ENCODE results near the gene CPB2. TPM values are rescaled to one million over a fixed set of nuclear protein-coding genes. Genes with fewer than 3 reads are reported as not detected.

The CPB2 gene
- total RNA-seq, 4 donors from 2014 or later = 0.28 TPM; not detected in 3

GRCh38 chr13:46149272-46150133, 44.7 kb upstream of the CPB2 start:
- DNase-seq = no peak

GRCh38 chr13:46146898-46147297, 42.1 kb upstream of the CPB2 start:
- no peaks in the 10 kb centered on the region for H3K36me3 ChIP-seq
- no peak overlapping the region for H3K4me3 ChIP-seq

More at GRCh38 chr13:46149272-46150133, 44.7 kb upstream of the CPB2 start:
- Histone ChIP-seq H3K36me3 (no peaks in the 10 kb centered on the region), H3K4me1 (no peaks in the 10 kb centered on the region), H3K27me3 (no peaks in the 10 kb centered on the region), H3K4me3 (no peak overlapping the region), H3K9me3 (no peaks in the 10 kb centered on the region), H3K27ac (no peak overlapping the region)
- intact Hi-C loops (cut with DNase I; ENCODE audit: low total_unique reads) = no loop called here
- TF ChIP-seq POLR2A (IDR thresholded peaks at IDR 0.05) (no peak), CTCF (IDR thresholded peaks at IDR 0.05) (no peak)

GRCh38 chr13:46145950-46146349, 41.1 kb upstream of the CPB2 start:
- DNase-seq = no peak
- no peaks in the 10 kb centered on the region for H3K4me1 ChIP-seq
- intact Hi-C loops (cut with DNase I; ENCODE audit: low total_unique reads) = no loop called here
- H3K4me3 ChIP-seq = no peak overlapping the region
- H3K36me3 ChIP-seq = no peaks in the 10 kb centered on the region
- TF ChIP-seq CTCF (IDR thresholded peaks at IDR 0.05) (no peak), POLR2A (IDR thresholded peaks at IDR 0.05) (no peak)
- H3K27me3 ChIP-seq = no peaks in the 10 kb centered on the region
- H3K27ac ChIP-seq = no peak overlapping the region
- no peaks in the 10 kb centered on the region for H3K9me3 ChIP-seq

More at GRCh38 chr13:46146898-46147297, 42.1 kb upstream of the CPB2 start:
- DNase-seq = no peak
- TF ChIP-seq CTCF (IDR thresholded peaks at IDR 0.05) (no peak), POLR2A (IDR thresholded peaks at IDR 0.05) (no peak)
- no peaks in the 10 kb centered on the region for H3K9me3 ChIP-seq
- intact Hi-C loops (cut with DNase I; ENCODE audit: low total_unique reads) = no loop called here
- H3K27ac ChIP-seq = no peak overlapping the region
- no peaks in the 10 kb centered on the region for H3K27me3 ChIP-seq
- no peaks in the 10 kb centered on the region for H3K4me1 ChIP-seq

- DNase-seq = no peak
- H3K27me3 ChIP-seq = no peaks in the 10 kb centered on the region
- TF ChIP-seq CTCF (IDR thresholded peaks at IDR 0.05) = no peak
- TF ChIP-seq POLR2A (IDR thresholded peaks at IDR 0.05) = no peak
- intact Hi-C loops (cut with DNase I; ENCODE audit: low total_unique reads) = no loop called here
- H3K36me3 ChIP-seq = no peaks in the 10 kb centered on the region
- H3K9me3 ChIP-seq = no peaks in the 10 kb centered on the region
- H3K4me1 ChIP-seq = no peaks in the 10 kb centered on the region
- no peak overlapping the region for H3K4me3 ChIP-seq
- H3K27ac ChIP-seq = no peak overlapping the region
These were observed 40.3 kb upstream of the CPB2 start for GRCh38 chr13:46145135-46145534.

GRCh38 chr13:46143184-46143701, 38.4 kb upstream of the CPB2 start:
- intact Hi-C loops (cut with DNase I; ENCODE audit: low total_unique reads) = no loop called here
- no peaks in the 10 kb centered on the region for H3K27me3 ChIP-seq
- H3K27ac ChIP-seq = no peak overlapping the region
- no peak overlapping the region for H3K4me3 ChIP-seq
- no peaks in the 10 kb centered on the region for H3K36me3 ChIP-seq
- TF ChIP-seq POLR2A (IDR thresholded peaks at IDR 0.05) = no peak
- no peak for TF ChIP-seq CTCF (IDR thresholded peaks at IDR 0.05)
- no peaks in the 10 kb centered on the region for H3K4me1 ChIP-seq
- no peak for DNase-seq
- H3K9me3 ChIP-seq = no peaks in the 10 kb centered on the region
